GM12878 (cell line): ENCODE data around the gene MMD2.

ENCODE experiments used
- ASH2L ChIP-seq: fragments of 300-600, 200-600 bp; sonication (generic); IDR thresholded peaks from 2 replicates; pipeline ENCODE4 v1.6.1; 2017; ENCODE audit warnings: low read depth, mild to moderate bottlenecking, borderline replicate concordance
- BRCA1 ChIP-seq: IDR thresholded peaks from 2 replicates; pipeline ENCODE4 v1.6.1; 2011; ENCODE audit warnings: low read depth, low read length, improper control_type of control experiment
- CEBPB ChIP-seq, 2 experiments: fragments of 150-350 bp in 1 of 2; IDR thresholded peaks; 2 replicates each; pipeline ENCODE4 v1.6.1; 2012 to 2014; ENCODE audit warnings: low read depth in 2 of 2, low read length in 2 of 2, borderline replicate concordance in 1 of 2, inconsistent platforms in 1 of 2
- DPF2 ChIP-seq: fragments of 450-650 bp; IDR thresholded peaks from 2 replicates; pipeline ENCODE4 v1.6.1; 2017; ENCODE audit warnings: mild to moderate bottlenecking
- EP300 ChIP-seq, 2 experiments: fragments of 150-350 bp in 1 of 2; IDR thresholded peaks; 2 replicates each; pipeline ENCODE4 v1.6.1; 2011 to 2012; ENCODE audit warnings: low read depth in 2 of 2, low read length in 2 of 2, borderline replicate concordance in 1 of 2, improper control_type of control experiment in 1 of 2, inconsistent platforms in 1 of 2; ENCODE audit not compliant: control insufficient read depth in 1 of 2
- NFYB ChIP-seq: IDR thresholded peaks from 2 replicates; pipeline ENCODE4 v1.6.1; 2011; ENCODE audit warnings: low read depth, mild to moderate bottlenecking, low read length, improper control_type of control experiment, moderate library complexity; ENCODE audit not compliant: insufficient read depth
- RAD21 ChIP-seq: IDR thresholded peaks from 2 replicates; pipeline ENCODE4 v1.6.1; 2011; ENCODE audit warnings: mild to moderate bottlenecking, low read depth, low read length, moderate library complexity; ENCODE audit not compliant: insufficient read depth
- RELA ChIP-seq: fragments of 450-650 bp; IDR thresholded peaks from 2 replicates; pipeline ENCODE4 v1.8.0; 2014; ENCODE audit warnings: borderline replicate concordance; ENCODE audit not compliant: partially characterized antibody
- TAF1 ChIP-seq: IDR thresholded peaks from 2 replicates; pipeline ENCODE4 v1.6.1; 2011; ENCODE audit warnings: mild to moderate bottlenecking, low read depth, low read length, borderline replicate concordance
- YY1 ChIP-seq: IDR thresholded peaks from 2 replicates; pipeline ENCODE4 v1.6.1; 2011; ENCODE audit warnings: low read depth, mild to moderate bottlenecking, low read length
- TF ChIP-seq, protein P1 (sequence below): IDR thresholded peaks from 2 replicates; pipeline ENCODE4 v1.6.1; 2011; ENCODE audit warnings: low read depth, mild to moderate bottlenecking, low read length, moderate library complexity, borderline replicate concordance; ENCODE audit errors: extremely low read depth
- TF ChIP-seq, protein P2 (sequence below), 3 experiments: IDR thresholded peaks in 2 of 3; conservative IDR thresholded peaks in 1 of 3; 2 replicates each; pipeline ENCODE4 v1.5.1; 2011; ENCODE audit warnings: low read depth in 3 of 3, low read length in 3 of 3, mild to moderate bottlenecking in 3 of 3, control low read depth in 2 of 3, moderate library complexity in 2 of 3, inconsistent platforms in 1 of 3, mixed read lengths in 1 of 3; ENCODE audit not compliant: control insufficient read depth in 2 of 3, insufficient read depth in 1 of 3; ENCODE audit errors: extremely low read depth in 1 of 3
- TF ChIP-seq, protein P3 (sequence below): fragments of 450-650 bp; formaldehyde crosslinking; IDR thresholded peaks from 2 replicates; pipeline ENCODE4 v1.4.0; 2020; ENCODE audit warnings: mild to moderate bottlenecking, moderate library complexity

DNA sequence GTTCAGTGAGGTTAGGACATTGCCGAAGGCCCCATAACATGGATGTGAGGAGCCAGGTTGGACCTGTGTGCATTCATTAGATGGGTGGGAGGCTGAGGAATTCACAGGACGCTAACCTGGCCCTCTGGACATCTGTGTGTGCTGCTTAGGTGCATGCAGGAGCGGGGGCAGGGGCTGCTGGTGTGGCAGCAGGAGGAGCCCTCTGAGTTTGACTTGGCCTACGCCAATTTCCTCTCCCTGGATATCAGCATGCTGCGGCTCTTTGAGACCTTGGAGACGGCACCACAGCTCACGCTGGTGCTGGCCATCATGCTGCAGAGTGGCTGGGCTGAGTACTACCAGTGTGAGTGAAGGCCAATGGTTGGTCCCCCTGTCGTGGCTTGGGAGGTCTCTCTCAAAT, 34.5 kb upstream of the MMD2 start:
- TF ChIP-seq BRCA1 (no peak), TAF1 (no peak), EP300 (IDR thresholded peaks at IDR 0.05; ENCODE audit: borderline replicate concordance in 1 of 2, control insufficient read depth in 1 of 2, low read depth in 2 of 2, low read length in 2 of 2) (no peak), RAD21 (no peak), YY1 (no peak), NFYB (no peak), RELA (no peak), CEBPB (IDR thresholded peaks at IDR 0.05; ENCODE audit: borderline replicate concordance in 1 of 2, low read depth in 2 of 2, low read length in 2 of 2) (no peak), DPF2 (no peak), ASH2L (no peak)
- TF ChIP-seq, protein P1, sequence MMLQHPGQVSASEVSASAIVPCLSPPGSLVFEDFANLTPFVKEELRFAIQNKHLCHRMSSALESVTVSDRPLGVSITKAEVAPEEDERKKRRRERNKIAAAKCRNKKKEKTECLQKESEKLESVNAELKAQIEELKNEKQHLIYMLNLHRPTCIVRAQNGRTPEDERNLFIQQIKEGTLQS: no peak
- TF ChIP-seq, protein P2, sequence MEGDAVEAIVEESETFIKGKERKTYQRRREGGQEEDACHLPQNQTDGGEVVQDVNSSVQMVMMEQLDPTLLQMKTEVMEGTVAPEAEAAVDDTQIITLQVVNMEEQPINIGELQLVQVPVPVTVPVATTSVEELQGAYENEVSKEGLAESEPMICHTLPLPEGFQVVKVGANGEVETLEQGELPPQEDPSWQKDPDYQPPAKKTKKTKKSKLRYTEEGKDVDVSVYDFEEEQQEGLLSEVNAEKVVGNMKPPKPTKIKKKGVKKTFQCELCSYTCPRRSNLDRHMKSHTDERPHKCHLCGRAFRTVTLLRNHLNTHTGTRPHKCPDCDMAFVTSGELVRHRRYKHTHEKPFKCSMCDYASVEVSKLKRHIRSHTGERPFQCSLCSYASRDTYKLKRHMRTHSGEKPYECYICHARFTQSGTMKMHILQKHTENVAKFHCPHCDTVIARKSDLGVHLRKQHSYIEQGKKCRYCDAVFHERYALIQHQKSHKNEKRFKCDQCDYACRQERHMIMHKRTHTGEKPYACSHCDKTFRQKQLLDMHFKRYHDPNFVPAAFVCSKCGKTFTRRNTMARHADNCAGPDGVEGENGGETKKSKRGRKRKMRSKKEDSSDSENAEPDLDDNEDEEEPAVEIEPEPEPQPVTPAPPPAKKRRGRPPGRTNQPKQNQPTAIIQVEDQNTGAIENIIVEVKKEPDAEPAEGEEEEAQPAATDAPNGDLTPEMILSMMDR (IDR thresholded peaks at IDR 0.05 in 2 of 3, conservative IDR thresholded peaks at IDR 0.05 in 1 of 3; ENCODE audit: control insufficient read depth in 2 of 3, extremely low read depth in 1 of 3, insufficient read depth in 1 of 3, low read depth in 3 of 3, low read length in 3 of 3): no peak
- TF ChIP-seq, protein P3, sequence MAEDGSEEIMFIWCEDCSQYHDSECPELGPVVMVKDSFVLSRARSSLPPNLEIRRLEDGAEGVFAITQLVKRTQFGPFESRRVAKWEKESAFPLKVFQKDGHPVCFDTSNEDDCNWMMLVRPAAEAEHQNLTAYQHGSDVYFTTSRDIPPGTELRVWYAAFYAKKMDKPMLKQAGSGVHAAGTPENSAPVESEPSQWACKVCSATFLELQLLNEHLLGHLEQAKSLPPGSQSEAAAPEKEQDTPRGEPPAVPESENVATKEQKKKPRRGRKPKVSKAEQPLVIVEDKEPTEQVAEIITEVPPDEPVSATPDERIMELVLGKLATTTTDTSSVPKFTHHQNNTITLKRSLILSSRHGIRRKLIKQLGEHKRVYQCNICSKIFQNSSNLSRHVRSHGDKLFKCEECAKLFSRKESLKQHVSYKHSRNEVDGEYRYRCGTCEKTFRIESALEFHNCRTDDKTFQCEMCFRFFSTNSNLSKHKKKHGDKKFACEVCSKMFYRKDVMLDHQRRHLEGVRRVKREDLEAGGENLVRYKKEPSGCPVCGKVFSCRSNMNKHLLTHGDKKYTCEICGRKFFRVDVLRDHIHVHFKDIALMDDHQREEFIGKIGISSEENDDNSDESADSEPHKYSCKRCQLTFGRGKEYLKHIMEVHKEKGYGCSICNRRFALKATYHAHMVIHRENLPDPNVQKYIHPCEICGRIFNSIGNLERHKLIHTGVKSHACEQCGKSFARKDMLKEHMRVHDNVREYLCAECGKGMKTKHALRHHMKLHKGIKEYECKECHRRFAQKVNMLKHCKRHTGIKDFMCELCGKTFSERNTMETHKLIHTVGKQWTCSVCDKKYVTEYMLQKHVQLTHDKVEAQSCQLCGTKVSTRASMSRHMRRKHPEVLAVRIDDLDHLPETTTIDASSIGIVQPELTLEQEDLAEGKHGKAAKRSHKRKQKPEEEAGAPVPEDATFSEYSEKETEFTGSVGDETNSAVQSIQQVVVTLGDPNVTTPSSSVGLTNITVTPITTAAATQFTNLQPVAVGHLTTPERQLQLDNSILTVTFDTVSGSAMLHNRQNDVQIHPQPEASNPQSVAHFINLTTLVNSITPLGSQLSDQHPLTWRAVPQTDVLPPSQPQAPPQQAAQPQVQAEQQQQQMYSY (CRISPR knock-in tag): no peak
